Keratinocyte (primary cell): ENCODE measurements around the gene NEU2.

Experiments used
- CTCF ChIP-seq, 3 experiments: IDR thresholded peaks in 1 of 3; conservative IDR thresholded peaks in 1 of 3; optimal IDR thresholded peaks in 1 of 3; 2 replicates in 2 of 3; 3 replicates in 1 of 3; pipeline versions ENCODE3 to v1.5.1; 2011; ENCODE audit warnings: low read length in 3 of 3, mild to moderate bottlenecking in 3 of 3, moderate library complexity in 2 of 3, control low read depth in 1 of 3, inconsistent platforms in 1 of 3; ENCODE audit not compliant: insufficient read depth in 2 of 3; ENCODE audit errors: extremely low read depth in 1 of 3
- EZH2 ChIP-seq: IDR thresholded peaks from one replicate; pipeline ENCODE4 v1.6.1; 2012; ENCODE audit warnings: inconsistent platforms, mild to moderate bottlenecking, low read length, moderate library complexity

GRCh38 chr2:233017947-233018346, 14.5 kb upstream of the NEU2 start:
- TF ChIP-seq EZH2 (no peak), CTCF (optimal IDR thresholded peaks at IDR 0.05 in 1 of 3, IDR thresholded peaks at IDR 0.05 in 1 of 3, conservative IDR thresholded peaks at IDR 0.05 in 1 of 3; ENCODE audit: extremely low read depth in 1 of 3, insufficient read depth in 2 of 3, low read length in 3 of 3) (no peak)
